OCI-LY1 (cell line): ENCODE measurements around the gene ARV1.

Experiments
- EZH2 ChIP-seq: fragments of 200-600 bp; sonication (generic), shearing (Covaris generic); IDR thresholded peaks from 2 replicates; pipeline ENCODE4 v1.8.0; 2017; ENCODE audit warnings: borderline replicate concordance, mixed run types, mild to moderate bottlenecking, antibody characterized with exemption, low read length, moderate library complexity, mixed read lengths
- TF ChIP-seq, protein P1 (sequence below): fragments of 200-600 bp; sonication (generic), shearing (Covaris generic); IDR thresholded peaks from 2 replicates; pipeline ENCODE4 v1.5.1; 2017; ENCODE audit warnings: mild to moderate bottlenecking, antibody characterized with exemption, low read length, moderate library complexity, mixed read lengths

DNA sequence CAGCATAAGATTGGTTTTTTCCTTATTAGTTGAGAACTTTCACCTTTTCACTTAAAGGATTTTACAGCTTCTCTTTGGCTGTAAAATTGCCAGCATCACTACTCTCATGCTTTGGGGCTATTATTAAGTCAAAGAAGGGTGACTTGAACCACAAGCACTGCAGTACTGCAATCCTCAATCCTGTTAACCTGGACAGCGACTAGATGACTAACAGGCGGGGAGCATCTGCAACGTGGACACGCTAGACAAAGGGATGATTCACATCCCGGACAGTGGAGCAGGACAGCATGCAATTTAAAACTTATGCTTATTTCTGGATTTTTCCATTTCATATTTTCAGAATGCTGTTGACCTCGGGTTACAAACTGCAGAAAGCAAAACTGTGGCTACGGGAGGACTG lies 8.1 kb downstream of the ARV1 start:
- TF ChIP-seq, protein P1, sequence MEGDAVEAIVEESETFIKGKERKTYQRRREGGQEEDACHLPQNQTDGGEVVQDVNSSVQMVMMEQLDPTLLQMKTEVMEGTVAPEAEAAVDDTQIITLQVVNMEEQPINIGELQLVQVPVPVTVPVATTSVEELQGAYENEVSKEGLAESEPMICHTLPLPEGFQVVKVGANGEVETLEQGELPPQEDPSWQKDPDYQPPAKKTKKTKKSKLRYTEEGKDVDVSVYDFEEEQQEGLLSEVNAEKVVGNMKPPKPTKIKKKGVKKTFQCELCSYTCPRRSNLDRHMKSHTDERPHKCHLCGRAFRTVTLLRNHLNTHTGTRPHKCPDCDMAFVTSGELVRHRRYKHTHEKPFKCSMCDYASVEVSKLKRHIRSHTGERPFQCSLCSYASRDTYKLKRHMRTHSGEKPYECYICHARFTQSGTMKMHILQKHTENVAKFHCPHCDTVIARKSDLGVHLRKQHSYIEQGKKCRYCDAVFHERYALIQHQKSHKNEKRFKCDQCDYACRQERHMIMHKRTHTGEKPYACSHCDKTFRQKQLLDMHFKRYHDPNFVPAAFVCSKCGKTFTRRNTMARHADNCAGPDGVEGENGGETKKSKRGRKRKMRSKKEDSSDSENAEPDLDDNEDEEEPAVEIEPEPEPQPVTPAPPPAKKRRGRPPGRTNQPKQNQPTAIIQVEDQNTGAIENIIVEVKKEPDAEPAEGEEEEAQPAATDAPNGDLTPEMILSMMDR, result no peak
- no peak for TF ChIP-seq EZH2
